SK-N-DZ (cell line): ENCODE data around the gene FDX2. TPM values are rescaled to one million over a fixed set of nuclear protein-coding genes. Genes with fewer than 3 reads are reported as not detected.
"Not testable (repeated sequence)": the region's sequence is repeated elsewhere in the genome, so short reads cannot be mapped to it uniquely, and the experiment has no call there.

Experiments used
- DNase-seq: peaks from one replicate; pipeline ENCODE4 v3.0.0-alpha.2; 2015; ENCODE audit warnings: low spot score
- polyA plus RNA-seq, 2 experiments: library from polyadenylated mRNA; depleted of rRNA; stranded (reverse); fragments of >200 nt; gene quantifications; 2 replicates each; pipeline ENCODE4 v1.2.3, GENCODE V29; 2014

Gene FDX2
- polyA plus RNA-seq (2014; cell fraction: cytosol; rRNA removed) = 19.8 and 31.5 TPM in 2 replicates
- 34.2 and 43.1 TPM in 2 replicates for polyA plus RNA-seq (2014; cell fraction: nucleus; rRNA removed)

DNA sequence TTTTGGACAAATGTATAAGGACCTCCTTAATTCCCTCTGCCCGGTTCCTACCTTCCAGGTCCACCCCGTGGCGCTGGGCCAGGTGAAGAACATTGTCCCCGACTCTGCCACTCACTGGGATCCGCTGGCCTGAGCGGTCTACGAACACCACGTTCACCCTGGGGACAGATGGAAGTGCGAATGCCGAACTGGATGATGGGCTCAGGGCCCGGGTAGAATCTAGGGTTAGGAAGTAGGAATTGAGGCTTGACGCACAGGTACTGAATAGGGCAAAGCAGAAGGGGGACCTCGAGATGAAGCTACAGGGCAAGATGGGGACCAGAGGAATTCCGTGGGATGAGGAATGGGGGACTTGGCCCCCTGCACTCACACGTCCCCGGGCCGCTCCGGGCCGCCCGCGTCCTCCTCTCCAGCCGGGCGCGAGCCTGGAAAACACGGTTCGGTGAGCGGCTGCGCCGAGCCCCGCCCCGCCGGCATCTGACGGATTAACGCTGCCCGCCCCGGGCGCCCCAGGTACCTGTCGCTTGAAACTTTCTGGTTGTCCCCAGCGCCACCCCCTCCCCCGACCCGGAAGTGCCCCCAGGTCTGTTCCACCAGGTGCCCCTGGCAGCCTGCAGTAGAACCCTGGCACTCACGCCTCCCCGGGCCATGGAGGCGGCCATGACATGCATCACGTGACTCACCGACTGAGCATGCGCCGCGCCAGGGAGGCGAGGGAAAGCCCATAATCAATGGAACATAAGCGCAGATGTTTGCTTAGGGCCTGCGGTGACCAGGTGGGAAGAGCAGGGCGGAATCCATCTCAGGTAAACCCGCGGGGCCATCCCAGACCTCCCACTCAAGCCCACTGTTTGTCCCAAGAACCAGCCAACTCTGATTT, at the start of gene FDX2:
Gene FDX2 (minus strand): TSS at position 681 of the 880 bp plus-strand sequence. CDS start 19 bp downstream, at position 662.
- peak; percentile 85 for DNase-seq

DNA sequence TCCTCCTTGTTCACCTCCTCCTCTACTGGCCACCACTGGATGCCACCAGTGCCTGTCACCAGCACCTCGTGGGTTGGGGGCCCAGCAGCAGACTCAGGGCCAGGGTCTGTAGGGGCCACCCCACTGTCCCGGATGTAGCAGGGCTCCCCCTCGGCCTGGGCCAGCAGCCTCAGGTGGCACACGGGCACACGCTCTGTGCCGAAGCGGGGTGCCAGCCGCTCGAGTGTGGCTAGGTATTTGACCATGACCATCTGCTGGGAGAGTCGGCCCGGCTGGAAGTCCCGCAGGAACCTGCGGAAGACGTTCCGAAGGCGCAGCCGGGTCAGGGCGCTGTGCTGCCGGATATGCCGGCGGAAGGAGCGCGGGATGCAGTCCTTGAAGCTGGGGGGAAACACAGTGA, 49.7 kb upstream of the FDX2 start:
- no peak for DNase-seq

DNA sequence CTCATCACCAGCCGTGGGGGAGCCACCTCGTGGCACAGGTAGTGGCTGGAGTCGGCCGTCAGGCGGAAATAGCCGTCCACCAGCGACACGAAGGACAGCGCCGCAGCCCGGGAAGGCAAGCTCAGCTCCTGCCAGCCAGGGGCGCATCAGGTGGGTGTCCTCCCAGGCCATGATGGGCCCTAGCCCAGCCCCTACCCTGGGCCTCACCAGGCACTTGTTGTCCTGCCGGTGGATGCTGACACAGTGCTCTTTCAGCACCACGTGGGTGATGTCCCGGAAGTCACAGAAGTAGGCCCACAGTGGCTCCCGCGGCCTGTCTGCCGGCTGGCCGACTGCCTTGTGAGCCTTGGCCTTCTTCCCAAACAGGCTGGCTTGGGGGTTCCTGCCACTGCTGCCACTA, 48.8 kb upstream of the FDX2 start:
- DNase-seq = no peak

DNA sequence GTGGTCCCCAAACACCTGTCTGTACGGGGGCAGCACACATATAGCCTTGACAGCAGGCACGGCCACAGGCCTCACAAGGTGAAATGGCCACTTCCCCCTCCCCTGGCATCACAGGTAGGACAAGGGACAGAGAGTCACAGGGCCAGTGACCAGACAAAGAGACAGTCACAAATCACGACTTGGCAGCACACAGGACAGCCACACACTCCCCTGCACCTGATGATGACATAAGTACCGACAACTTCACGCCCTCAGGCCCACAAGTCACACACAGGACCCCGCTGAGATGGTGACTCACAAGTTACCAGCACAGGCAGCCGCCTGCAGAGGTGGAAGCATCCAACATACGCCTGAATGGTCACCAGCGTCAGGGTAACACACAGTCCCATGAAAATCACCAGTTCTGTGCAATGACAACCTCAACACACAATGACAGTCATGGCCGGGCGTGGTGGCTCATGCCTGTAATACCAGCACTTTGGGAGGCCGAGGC, 48.0 kb upstream of the FDX2 start:
- no peak for DNase-seq

DNA sequence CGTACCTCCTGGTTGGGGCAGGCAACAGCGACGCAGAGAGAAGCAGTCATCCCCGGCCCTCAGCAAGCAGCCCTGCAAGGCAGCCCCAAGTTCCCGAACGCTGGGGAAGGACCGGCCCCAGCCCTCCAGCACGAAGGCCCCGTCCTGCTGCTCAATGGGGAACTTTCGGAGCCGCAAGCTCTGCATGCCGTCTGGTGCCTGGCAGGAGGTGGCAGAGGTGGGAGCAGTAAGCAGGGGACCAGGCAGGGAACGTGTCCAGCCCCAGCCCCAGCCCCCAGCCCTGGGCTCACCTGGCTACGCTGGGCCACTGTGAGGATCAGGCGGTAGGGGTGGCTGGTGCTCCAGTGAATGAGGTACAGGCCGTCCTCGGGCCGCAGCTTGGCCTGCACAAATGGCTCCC, 46.4 kb upstream of the FDX2 start:
- DNase-seq = no peak

DNA sequence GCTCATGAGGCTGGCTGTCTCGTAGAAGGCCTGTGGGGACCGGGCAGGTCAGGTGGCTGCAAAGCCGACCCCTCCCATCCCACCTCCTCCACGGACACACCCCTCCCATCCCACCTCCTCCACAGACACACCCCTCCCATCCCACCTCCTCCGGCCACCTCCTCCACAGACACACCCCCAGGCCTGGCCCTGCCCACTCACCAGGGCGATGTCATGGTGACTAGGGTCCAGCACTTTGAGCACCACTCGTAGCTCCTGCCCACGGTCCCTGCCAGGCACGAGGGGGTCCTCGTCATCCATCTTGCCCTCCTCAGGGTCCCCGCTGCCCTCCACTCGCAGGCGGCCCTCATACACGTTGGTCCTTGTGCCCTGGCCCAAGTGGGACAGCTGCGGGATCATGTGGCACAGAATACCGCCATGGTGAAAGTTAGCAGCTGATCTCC, 45.8 kb upstream of the FDX2 start:
- no peak for DNase-seq

DNA sequence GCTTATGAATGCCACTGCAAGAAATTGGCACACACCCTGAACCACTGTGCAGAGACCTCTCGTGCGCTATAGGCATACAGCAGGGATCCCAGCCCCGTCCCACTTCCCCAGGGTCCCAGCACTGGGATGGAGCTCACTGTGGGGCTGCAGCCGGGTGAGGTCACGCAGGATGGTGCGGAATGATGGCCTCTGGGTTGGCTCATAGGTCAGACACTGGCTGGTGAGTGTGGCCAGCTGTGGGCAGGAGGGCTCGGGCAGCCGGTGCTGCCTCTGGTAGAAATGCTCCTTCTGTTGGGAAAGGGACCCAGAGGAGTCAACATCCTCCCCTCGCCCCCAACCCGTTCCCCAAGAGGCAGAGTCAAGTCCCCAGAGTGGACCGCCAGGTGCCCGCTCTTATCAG, 40.6 kb upstream of the FDX2 start:
- DNase-seq = no peak

DNA sequence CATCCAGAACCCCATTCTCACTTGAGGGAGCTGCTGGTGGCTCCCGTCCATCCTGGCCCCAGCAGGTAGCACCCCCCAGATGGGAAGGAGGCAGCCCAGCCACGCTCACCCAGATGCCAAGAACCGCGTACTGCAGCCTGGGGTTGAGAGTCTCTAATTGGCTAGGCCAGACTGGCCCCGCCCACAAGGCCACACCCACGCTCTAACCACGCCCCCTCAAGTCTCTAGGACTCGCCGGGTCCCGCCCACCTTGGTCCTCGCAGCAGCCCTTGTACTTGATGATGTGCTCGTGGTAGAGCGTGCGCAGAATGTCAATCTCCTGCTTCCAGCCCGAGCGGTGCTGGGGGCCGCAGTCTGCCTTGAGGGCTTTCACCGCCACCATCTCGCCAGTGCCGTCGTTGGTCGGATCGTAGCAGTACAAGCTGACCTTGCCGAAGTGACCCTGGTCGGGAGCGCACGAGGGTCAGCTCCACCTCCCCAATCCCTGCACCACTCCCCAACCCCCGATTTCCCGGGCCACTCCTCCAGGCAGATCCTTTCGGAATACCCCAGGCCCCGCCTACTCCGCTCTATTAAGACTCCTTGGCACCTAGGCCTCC, 38.1 kb upstream of the FDX2 start:
- peak; percentile 39 for DNase-seq

DNA sequence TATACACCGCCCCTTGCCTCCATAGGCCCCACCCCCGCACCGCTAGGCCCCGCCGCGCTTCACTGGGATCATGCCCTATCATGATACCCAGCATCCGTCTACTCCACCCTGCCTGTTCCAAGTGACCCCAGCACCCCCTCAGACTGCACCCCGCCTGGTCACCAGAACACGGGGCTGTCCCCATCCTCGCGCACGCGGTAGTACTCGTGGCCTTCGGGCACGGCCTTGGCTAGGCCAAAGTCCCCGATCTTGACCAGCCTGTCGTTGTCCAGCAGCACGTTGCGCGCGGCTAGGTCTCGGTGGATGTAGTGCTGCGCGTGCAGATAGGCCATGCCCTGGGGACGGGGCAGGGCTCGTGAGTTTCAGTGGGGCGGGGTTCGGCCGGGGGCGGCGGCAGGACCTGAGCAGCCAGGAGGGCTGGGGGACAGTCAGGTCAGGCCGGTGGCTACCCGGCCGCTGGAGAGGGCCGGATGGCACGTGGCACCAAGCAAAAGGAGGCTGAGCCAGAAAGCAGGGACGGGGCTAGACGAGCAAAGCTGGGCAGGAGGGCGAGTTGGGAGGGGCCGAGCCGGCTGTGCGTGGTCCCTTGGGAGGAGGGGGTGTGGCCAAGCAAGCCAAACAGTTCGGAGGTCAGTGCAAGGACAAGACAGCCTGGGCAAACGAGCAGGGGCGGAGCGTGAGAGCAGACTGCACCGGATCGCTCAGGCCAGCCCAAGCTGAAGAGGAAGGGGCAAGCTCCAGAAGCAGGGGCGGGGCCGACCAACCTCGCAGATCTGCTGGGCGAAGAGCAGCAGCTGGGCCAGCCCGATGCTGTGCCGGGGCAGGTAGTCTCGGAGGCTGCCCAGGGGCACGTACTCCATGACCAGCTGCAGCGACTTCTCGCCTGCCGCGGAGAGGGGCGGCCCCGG, 37.2 kb upstream of the FDX2 start:
- DNase-seq = peak; percentile 35

DNA sequence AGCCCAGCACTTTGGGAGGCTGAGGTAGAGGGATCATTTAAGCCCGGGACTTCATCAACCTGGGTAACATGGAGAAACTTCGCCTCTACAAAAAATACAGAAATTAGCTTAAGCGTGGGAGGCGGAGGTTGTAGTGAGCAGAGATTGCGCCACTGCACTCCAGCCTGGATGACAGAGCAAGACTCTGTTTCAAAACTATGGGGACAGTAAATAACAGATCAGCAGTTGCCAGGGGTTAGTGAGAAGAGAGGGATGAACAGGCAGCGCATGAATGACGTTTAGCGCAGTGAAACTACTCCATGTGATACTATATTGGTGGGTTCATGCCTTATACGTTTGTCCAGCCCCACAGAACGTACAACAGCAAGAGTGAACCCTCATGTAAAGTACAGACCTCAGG, 30.7 kb upstream of the FDX2 start:
- no peak for DNase-seq

DNA sequence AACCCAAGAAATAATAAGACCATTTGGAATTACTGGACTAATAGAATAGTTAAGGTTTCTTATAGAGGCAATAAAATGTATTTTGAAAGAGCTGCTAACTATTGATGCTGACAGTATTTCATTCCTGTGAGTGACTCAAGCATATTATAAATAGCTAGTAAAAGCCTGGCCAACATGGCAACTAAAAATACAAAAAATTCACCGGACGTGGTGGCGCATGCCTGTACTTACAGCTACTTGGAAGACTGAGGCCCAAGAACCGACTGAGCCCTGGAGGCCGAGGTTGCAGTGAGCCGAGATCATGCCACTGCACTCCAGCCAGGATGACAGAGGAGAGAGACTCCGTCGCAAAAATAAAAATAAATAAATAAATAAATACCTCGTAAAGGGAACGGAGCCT, 29.0 kb upstream of the FDX2 start:
- no peak for DNase-seq

DNA sequence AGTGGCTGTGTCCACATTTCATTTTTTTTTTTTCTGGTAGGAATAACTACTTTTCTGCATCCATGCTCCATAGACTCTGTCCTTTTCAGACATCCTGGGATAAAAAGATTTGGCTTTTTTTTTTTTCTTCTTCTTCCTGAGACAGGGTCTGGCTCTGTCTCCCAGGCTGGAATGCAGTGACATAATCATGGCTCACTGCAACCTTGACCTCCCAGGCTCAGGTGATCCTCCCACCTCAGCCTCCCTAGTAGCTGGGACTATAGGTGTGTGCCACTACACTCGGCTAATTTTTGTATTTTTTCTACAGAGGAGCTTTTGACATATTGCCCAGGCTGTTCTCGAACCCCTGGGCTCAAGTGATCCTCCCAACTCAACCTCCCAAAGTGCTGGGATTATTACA, 27.7 kb upstream of the FDX2 start:
- DNase-seq = no peak

DNA sequence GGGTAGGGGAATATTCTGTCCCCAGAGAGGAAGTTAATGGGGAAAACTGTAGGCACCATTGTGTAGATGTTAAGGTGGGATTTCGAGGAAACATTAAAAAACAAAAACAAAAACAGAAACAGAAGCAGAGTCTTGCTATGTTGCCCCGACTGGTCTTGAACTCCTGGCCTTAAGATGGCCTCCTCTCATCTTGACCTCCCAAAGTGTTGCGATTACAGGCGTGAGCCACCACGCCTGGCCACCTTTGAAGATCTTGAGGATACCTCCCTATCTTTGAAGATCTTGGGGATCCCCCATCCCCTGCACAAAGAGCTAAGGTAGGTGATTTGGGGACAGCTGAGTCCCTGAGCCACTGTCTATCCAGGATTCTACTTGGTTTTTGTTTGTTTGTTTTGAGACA, 24.2 kb upstream of the FDX2 start:
- no peak for DNase-seq

DNA sequence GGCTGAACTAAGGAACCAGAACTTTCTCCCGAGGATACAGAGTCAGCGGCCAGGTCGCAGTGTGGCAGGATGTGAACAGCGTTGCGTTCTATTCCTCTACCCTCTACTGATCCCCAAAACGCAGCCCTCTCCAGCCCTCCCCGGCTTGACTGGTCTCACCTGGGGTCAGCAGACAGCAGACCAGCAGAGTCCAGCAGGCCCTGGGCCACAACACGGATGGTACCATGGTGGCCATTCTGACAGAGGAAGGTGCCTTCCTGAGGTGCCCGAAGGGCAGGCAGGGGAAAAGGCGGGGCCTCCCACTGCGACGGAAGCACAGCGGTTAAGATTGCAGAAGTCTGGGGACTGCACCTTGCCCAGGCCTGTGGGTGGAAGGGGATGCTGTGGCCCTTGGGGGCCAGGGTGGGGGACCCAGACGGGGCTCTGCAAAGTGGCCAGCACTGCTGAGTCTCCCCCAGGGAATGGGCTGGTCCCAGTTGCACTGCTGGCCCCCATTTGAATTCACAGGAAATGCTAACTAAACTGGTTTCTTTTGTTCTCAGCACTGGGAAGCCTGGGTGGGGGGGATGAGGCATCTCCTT, 23.7 kb upstream of the FDX2 start, which contains the start of gene ICAM3:
Gene ICAM3 (minus strand): TSS at position 245 of the 581 bp plus-strand sequence. CDS start 10 bp downstream, at position 235.
- DNase-seq = no peak

DNA sequence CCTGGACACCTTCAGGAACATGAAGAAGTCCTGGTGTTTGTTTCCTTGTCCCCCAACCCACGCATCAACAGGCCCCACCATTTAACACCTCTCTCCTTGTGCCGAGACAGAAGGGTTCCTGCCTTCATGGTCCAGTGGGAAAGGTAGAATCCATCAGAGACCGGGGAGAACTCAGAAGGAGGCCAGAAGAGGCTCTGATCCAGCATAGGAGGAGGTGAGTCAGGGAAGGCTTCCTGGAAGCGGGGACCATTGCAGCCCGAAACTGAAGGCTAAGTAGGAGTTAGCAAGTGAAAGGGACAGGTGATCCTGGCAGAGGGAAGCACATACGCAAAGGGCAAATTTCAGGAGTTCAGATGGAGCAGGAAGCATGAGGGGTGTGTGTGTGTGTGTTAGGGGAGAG, 23.1 kb upstream of the FDX2 start:
- DNase-seq = no peak

DNA sequence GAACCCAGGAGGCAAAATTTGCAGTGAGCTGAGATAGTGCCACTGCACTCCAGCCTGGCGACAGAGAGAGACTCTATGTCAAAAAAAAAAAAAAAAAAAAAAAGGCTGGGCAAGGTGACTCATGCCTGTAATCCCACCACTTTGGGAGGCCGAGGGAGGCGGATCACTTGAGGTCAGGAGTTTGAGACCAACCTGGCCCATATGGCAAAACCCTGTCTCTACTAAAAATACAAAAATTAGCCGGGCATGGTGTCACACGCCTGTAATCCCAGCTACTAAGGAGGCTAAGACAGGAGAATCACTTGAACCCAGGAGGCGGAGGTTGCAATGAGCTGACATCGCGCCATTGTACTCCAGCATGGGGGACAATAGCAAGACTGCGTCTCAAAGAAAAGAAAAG, 20.9 kb upstream of the FDX2 start:
- DNase-seq = not testable (repeated sequence)

DNA sequence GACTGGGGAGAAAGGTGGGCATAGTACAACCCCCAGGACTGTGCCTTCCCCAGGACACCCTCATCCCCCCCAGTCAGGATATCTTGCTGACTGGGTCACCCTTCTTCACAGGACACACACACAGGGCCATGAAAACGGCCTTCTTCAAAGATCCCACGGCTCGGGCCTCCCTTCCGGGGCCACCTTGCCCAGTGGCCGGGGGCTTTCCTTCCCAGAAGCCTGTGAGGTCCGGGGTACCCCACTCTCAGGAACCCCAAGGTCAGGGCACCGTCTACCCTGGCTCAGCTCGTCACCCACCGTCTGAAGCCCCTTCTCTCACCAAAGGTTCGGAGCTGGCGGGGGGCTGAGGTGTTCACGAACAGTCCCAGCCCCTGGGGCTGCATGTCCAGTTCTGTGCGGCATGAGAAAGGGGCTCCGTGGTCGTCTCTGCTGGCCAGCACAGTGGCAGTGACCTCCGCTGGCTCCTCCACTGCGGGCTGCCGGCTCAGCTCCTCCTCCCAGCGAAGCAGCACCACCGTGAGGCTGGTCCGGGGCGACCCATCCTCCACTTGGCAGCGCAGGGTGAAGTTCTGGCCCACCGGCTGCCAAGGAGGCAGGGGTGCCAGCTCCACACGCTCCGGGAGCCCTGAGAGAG, 19.7 kb upstream of the FDX2 start:
- no peak for DNase-seq

DNA sequence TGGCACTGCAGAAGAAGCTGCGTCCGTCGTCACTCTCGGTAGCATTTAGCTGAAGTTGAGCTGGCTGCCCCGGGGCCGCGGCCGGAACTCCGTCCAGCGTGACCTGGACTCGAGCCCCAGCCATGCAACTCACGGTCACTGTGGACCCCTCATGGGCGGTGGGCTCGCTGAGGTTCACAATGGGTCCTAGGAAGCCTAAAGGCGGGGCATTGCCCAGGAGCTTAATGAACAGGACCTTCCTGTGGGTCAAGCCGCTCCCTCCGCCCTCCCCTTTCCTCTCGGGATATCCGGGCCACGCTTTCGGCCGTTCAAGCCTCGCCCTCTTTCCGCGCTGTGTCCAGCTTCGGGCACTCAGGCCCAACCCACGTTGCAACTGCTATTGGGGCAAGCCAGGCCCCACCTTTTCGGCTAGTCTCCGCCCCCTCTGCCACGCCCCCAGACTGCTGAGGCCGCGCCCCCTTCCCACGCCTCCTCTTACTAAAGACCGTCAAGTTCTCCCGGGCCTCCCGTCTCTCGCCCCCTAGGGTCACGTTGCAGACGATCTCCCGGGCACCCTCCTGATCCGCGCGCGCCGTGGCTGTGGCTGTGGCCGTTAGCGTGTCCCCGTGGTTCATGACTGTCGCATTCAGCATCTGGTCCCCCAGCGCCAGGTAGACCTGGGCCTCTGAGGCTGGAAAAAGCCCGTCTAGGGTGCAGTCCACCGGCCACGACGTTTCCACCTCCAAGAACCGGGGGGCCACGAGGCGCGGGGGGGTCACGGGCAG, 19.0 kb upstream of the FDX2 start:
- DNase-seq = peak; percentile 81

DNA sequence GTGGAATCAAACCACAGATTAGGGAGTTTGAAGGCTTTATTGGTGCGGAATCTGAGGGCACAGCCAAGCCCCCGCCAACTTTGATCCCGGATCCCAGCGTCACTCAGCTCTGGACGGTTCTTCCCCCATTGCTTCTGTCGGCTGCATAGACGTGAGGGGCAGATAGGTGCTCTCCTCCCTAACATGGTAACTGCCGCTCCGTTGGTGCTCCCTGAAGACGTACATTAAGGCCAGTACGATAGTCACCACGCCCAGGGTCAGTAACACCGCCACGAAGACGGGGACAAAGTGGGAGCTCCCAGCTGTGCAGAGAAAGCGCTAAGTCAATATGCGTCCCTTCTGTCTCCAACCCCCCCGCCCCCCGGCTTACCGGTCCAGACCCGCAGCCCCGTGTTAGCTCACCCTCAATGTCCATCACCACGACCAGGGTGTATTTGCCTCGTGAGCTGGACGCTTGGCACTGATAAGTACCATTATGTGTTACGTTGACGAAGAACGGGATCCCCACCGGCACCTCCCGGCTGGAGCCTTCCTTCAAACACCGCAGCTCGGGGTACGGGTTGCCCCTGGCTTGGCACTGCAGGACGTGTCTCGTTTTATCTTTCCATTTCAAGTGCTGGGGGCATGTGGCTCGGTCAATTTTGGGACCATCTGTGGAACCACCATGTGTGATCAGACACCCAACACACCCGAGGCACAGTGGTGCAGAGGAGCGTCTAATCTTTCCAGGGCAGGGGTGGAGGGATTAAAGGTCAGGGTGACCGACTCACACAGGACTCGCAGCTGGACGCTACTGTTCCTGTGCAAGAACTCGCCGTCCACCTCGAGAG, 18.2 kb upstream of the FDX2 start:
- no peak for DNase-seq
